HG03432 (cell line): ENCODE measurements around the gene ZNF844.
"Not testable (repeated sequence)": the region's sequence is repeated elsewhere in the genome, so short reads cannot be mapped to it uniquely, and the experiment has no call there.

Experiments used
- ATAC-seq: cut with Tn5 transposase; IDR thresholded peaks from one replicate; pipeline ENCODE4 v1.9.1; 2021; ENCODE audit warnings: mild to moderate bottlenecking, moderate library complexity; ENCODE audit not compliant: unreplicated experiment

The ZNF844 gene

DNA sequence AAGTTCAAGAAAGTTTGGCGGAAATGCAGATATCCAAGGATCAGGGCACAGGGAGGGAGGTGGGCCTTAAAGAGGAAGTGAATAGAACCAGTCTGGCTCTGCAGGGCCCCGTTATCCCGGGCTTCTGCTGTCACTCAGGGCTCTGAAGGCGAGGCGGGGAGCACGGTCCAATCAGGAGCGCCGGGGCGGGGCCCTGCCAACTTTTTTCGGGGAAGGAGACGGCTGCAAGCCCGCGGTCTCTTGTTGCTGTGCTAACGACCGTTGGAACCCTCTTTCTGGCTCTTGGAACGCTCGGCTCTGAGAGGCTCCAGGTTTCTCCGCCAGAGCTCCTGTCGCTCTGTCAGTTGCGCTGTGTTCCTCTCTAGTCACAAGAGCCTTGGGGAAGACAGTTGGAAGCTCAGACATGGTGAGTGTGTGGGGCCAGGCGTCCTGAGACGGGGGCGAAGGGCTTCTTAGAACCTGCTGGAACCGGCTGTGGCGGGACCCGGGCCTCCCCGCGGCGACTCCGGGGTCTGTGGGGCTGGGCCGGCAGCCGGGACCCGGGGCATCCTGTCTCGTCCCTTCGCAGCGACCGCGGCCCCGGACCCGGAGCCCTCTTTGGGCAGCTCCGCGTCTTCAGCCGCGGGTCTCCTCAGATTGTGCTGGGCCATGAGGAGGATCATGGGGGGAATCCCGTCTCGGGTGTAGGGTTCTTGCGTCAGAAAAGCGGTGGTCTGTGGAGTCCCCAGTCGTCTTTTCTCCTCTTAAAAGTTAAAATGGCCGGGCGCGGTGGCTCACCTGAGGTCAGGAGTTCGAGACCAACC lies 27.7 kb downstream of the ZNF844 start:
- ATAC-seq: peak; percentile 73

DNA sequence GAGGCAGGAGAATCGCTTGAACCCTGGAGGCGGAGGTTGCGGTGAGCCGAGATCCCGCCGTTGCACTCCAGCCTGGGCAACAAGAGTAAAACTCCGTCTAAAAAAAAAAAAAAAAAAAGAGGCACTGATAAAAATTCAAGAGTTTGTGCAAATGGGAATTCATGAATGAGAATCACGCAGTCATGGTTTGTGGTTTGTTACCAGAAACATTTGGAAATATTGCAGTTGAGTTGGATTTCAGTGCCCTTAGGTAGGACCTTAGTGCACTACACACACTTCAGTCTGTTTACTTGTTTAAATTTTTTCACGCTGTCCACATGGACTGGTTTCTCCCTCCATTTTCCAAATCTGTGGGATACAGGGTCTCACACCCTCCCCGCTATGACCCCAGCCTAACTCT lies 28.4 kb downstream of the ZNF844 start:
- no peak for ATAC-seq

DNA sequence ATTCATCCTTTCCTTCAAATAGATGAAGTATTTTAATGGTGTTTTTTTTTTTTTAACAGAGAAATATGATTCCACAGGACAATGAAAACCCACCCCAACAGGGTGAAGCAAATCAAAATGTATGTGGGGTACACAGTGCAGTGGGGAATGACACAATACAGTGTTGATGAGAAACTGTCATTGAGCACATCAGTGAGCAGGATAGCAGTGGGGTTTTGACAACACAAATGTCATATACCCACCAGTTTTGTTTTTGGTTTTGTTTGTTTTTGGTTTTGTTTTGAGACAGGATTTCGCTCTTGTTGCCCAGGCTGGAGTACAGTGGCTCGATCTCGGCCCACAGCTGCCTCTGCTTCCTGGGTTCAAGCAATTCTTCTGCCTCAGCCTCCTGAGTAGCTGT lies 29.2 kb downstream of the ZNF844 start:
- no peak for ATAC-seq

DNA sequence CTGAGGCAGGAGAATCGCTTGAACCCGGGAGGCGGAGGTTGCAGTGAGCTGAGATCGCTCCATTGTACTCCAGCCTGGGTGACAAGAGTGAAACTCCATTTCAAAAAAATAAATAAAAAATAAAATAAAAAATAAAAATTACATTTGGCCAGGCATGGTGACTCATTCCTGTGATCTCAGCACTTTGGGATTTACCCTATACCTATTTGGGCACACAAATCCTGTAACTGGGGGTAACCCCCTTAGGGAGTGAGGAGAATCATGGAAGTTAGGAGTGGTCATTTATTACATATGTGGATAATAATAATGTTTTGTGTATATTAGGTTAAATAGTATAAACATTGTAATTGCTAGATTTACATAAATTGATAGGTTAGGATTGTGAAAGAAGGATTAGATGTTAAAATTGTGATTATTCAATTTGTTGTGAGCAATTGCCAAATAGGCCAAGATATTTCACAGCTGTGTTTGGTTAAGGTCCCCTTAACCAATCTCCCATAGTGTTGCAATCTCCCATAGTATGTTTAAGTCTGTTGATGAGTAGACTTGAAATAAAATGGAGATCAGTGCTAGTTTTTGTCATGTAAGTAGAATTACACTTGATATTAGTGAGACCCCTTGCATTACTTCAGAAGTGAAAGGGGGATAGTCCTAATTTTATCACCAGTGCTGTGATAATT lies 30.7 kb downstream of the ZNF844 start:
- no peak for ATAC-seq

DNA sequence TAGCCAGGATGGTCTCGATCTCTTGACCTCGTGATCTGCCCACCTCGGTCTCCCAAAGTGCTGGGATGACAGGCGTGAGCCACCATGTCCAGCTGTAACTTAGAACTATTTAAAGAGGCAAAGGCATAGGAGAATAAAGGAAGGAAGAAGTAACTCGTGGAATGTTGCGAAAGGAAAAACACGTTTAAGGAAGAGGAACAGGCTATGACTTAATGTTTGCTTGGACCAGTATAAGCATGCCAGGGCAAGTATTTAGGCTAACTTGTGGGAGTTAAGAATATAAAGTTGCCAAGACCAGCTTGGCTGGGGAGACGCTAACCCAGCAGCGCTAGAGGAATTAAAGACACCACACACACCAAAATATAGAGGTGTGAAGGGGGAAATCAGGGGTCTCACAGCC lies 33.5 kb downstream of the ZNF844 start:
- ATAC-seq: no peak

DNA sequence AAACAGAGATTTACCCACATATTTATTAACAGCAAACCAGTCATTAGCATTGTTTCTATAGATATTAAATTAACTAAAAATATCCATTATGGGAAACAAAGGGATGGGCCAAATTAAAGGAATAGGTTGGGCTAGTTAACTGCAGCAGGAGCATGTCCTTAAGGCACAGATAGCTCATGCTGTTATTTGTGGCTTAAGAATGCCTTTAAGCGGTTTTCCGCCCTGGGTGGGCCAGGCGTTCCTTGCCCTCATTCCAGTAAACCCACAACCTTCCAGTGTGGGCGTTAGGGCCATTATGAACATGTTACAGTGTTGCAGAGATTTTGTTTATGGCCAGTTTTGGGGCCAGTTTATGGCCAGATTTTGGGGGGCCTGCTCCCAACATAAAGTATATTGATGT lies 39.4 kb downstream of the ZNF844 start:
- ATAC-seq: not testable (repeated sequence)

DNA sequence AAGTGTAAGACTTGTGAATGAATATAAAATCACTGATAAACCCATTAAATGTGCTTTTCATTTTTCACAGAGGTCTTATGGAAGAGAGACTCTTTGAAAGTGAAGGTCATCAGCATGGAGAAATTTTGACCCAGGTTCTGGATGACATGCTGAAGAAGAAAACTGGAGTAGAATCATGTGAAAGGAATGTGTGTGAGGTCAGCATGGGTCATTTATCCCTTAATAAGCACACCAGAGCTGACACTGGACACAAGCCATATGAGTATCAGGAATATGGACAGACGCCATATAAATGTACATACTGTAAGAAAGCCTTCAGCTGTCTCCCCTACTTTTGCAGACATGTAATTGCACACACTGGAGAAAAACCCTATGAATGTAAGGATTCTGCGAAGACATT lies 46.6 kb downstream of the ZNF844 start:
- ATAC-seq: no peak

DNA sequence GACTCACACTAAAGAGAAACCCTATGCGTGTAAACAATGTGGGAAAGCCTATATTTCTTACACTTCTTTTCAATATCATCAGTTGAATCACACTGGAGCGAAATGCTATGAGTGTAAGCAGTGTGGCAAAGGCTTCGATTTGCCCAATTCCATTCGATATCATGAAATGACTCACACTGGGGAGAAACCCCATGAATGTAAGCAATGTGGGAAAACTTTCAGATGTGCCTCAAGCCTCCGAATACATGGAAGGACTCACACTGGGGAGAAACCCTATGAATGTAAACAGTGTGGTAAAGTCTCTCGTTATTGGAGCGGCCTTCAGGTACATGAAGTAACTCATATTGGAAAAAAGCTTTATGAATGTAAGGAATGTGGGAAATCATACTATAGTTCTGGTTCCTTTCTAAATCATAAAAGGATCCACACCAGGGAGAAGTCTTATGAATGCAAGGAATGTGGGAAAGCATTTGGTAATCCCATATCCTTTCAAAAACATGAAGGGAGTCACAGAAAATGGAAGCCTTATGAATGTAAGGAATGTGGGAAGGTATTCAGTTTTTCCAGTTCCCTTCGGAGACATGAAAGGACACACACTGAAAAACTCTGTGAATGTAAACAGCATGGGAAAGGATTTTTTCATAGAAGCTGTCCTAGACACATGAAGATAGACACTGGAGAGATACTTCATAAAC lies 47.6 kb downstream of the ZNF844 start:
- ATAC-seq: no peak

DNA sequence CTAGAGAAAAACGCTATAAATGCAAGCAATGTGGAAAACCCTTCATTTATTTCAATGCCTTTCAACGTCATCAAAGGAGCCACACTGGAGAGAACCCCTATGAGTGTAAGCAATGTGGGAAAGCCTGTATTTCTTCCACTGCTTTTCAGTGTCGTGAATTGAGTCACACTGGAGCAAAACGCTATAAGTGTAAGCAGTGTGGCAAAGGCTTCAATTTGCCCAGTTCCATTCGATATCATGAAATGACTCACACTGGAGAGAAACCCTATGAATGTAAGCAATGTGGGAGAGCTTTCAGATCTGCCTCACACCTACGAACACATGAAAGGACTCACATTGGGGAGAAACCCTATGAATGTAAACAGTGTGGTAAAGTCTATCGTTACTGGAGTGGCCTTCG lies 48.2 kb downstream of the ZNF844 start:
- ATAC-seq: no peak

DNA sequence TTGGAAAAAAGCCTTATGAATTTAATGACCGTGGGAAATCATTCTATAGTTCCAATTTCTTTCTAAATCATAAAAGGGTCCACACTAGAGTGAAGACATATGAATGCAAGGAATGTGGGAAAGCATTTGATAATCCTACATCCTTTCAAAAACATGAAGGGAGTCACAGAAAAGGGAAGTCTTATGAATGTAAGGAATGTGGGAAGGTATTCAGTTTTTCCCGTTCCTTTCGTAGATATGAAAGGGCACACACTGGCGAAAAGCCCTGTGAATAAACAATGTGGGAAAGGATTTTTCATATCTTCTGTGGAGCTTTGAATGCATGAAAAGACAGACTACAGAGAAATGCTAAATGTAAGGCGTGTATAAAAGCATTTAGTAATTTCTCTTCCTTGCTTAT lies 48.6 kb downstream of the ZNF844 start:
- ATAC-seq: no peak

DNA sequence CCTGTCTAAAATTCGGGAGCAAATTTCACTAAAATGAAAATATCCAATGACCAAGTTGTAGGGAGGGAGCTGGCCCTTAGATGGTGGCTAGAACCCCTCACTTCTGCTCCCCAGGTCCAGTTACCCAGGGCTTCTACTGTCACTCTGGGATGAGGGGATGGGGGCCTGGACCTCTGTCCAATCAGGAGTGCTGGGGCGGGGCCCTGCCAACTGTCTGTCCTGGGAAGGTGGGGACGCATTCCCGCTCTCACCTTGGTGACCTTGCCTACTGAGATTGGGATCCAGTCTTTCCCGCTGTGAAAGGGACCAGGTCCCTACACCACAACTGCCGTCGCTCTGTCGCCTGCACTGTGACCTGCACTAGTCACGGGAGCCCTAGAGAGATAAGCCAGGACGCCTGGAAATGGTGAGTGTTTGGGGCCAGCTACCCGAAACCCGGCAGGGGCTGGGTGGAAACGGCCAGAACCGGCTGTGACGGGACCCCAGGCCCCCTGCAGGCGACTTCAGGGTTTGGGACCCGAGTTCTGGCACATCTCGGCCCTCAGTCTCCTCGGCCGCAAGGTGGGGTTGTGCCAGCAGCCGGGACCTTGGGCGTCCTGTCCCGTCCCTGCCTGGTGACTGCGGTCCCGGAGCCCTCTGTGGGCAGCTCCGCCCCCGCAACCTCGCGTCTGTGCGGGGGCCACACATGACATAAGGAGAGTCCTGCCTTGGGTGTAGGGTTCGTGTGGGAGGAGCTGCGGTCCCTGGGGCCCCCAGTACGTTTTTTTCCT lies 52.9 kb downstream of the ZNF844 start:
- no peak for ATAC-seq

DNA sequence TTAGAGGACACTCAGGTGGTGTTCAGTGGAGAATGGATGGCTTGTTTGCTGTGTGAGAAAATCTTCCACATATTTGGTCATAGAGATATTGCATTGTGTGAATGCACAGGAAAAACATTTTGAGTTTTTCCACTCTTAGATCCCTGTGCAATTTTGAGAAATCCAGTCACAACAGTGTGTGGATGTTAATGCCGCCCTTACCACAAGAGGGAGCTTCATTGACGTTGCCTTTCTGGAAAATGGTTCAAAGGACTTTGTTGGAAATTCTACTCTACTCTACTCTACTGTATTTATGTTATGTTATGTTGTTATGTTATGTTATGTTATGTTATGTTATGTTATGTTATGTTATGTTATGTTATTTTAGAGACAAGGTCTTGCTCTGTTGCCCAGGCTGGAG lies 62.2 kb downstream of the ZNF844 start:
- ATAC-seq: no peak
